HEK293 (cell line): ENCODE results near the gene NOX4.
"Not testable (repeated sequence)": the region's sequence is repeated elsewhere in the genome, so short reads cannot be mapped to it uniquely, and the experiment has no call there.

Experiments used
- CTCF ChIA-PET: fragments of 350-600 bp; formaldehyde crosslinking; extraction: SDS; loops from one replicate; lab custom pipeline; 2021; ENCODE audit warnings: antibody characterized with exemption; lab: Yijun Ruan, JAX
- POLR2A ChIA-PET: fragments of 300-600 bp; formaldehyde crosslinking; extraction: SDS; loops from one replicate; lab custom pipeline; 2020; ENCODE audit warnings: antibody characterized with exemption, inconsistent platforms; lab: Yijun Ruan, JAX
- H3K27ac ChIP-seq: fragments of 200-500 bp; sonication (Bioruptor generic); 2 replicates; pipeline ENCODE4 v1.5.1; 2014; ENCODE audit warnings: low read depth, low read length, control low read depth, inconsistent platforms; ENCODE audit errors: extremely low read depth
- H3K36me3 ChIP-seq, 2 experiments: fragments of 200-500 bp in 1 of 2; sonication (Bioruptor generic) in 1 of 2; 1 replicate in 1 of 2; 2 replicates in 1 of 2; pipeline ENCODE4 v1.5.1; 2014 to 2017; ENCODE audit warnings: inconsistent platforms in 2 of 2, low read length in 2 of 2; ENCODE audit not compliant: control insufficient read depth in 2 of 2, insufficient read depth in 1 of 2
- H3K4me1 ChIP-seq: fragments of 200-500 bp; sonication (Bioruptor generic); 2 replicates; pipeline ENCODE4 v1.5.1; 2014; ENCODE audit warnings: mild to moderate bottlenecking, low read length, inconsistent platforms; ENCODE audit not compliant: control insufficient read depth, insufficient read depth
- H3K4me3 ChIP-seq: 2 replicates; pipeline ENCODE4 v1.5.1; 2011; ENCODE audit warnings: low read depth, mild to moderate bottlenecking, control low read depth, low read length, moderate library complexity
- H3K9me3 ChIP-seq: fragments of 200-500 bp; sonication (Bioruptor generic); 2 replicates; pipeline ENCODE4 v1.5.1; 2014; ENCODE audit warnings: low read depth, low read length, inconsistent platforms; ENCODE audit not compliant: control insufficient read depth, insufficient read depth
- EGR2 ChIP-seq: fragments of 450-650 bp; formaldehyde crosslinking; IDR thresholded peaks from 2 replicates; pipeline ENCODE4 v1.5.1; 2016; ENCODE audit warnings: low read depth, missing biosample characterization, missing genetic modification characterization
- PBX3 ChIP-seq: sonication (generic); formaldehyde crosslinking; IDR thresholded peaks from 2 replicates; pipeline ENCODE4 v1.8.1; 2022; ENCODE audit warnings: mild to moderate bottlenecking, moderate library complexity, missing genetic modification reagents
- SP7 ChIP-seq: fragments of 450-650 bp; formaldehyde crosslinking; IDR thresholded peaks from 2 replicates; pipeline ENCODE4 v1.5.1; 2016; ENCODE audit warnings: missing biosample characterization, missing genetic modification characterization
- ZBTB20 ChIP-seq: fragments of 450-650 bp; formaldehyde crosslinking; IDR thresholded peaks from 2 replicates; pipeline ENCODE4 v1.5.1; 2016; ENCODE audit warnings: missing biosample characterization, missing genetic modification characterization
- ZBTB6 ChIP-seq: fragments of 450-650 bp; formaldehyde crosslinking; IDR thresholded peaks from 2 replicates; pipeline ENCODE4 v1.5.1; 2017; ENCODE audit warnings: missing biosample characterization, missing genetic modification characterization
- ZNF140 ChIP-seq: fragments of 450-650 bp; formaldehyde crosslinking; IDR thresholded peaks from 2 replicates; pipeline ENCODE4 v1.5.1; 2016; ENCODE audit warnings: missing biosample characterization, missing genetic modification characterization
- ZNF274 ChIP-seq, 2 experiments: fragments of 200-500 bp in 1 of 2; fragments of 450-650 bp in 1 of 2; sonication (Bioruptor generic) in 1 of 2; formaldehyde crosslinking in 1 of 2; IDR thresholded peaks; 2 replicates each; pipeline versions ENCODE4 v1.5.1 to v1.6.1; 2014 to 2016; ENCODE audit warnings: borderline replicate concordance in 1 of 2, inconsistent platforms in 1 of 2, low read length in 1 of 2, missing biosample characterization in 1 of 2, missing genetic modification characterization in 1 of 2
- ZNF324 ChIP-seq: fragments of 450-650 bp; formaldehyde crosslinking; IDR thresholded peaks from 2 replicates; pipeline ENCODE4 v1.5.1; 2016; ENCODE audit warnings: missing biosample characterization, missing genetic modification characterization
- ZNF571 ChIP-seq: fragments of 450-650 bp; formaldehyde crosslinking; IDR thresholded peaks from 2 replicates; pipeline ENCODE4 v1.5.0; 2017; ENCODE audit warnings: missing biosample characterization, missing genetic modification characterization
- ZNF623 ChIP-seq: fragments of 450-650 bp; formaldehyde crosslinking; IDR thresholded peaks from 2 replicates; pipeline ENCODE4 v1.5.1; 2016; ENCODE audit warnings: missing biosample characterization, missing genetic modification characterization

Gene NOX4

GRCh38 chr11:89381094-89381493 lies 110.1 kb downstream of the NOX4 start (continued):
- no peak for TF ChIP-seq ZNF623
- no peak for TF ChIP-seq ZNF140 (tag by site-specific recombination)

- H3K9me3 ChIP-seq, POLR2A ChIA-PET, CTCF ChIA-PET, H3K36me3 ChIP-seq, H3K4me3 ChIP-seq, H3K4me1 ChIP-seq, H3K27ac ChIP-seq: not testable (repeated sequence)
These were observed 111.0 kb downstream of the NOX4 start for GRCh38 chr11:89379976-89380771.

- H3K36me3 ChIP-seq, H3K4me3 ChIP-seq, H3K9me3 ChIP-seq, CTCF ChIA-PET, H3K4me1 ChIP-seq, POLR2A ChIA-PET, H3K27ac ChIP-seq: not testable (repeated sequence)
These were observed 112.2 kb downstream of the NOX4 start for GRCh38 chr11:89378986-89379385.

GRCh38 chr11:89369356-89369755 lies 121.8 kb downstream of the NOX4 start:
- H3K4me1 ChIP-seq, H3K36me3 ChIP-seq, CTCF ChIA-PET, H3K9me3 ChIP-seq, H3K4me3 ChIP-seq, H3K27ac ChIP-seq, POLR2A ChIA-PET: not testable (repeated sequence)

GRCh38 chr11:89364856-89365255 lies 126.3 kb downstream of the NOX4 start:
- H3K36me3 ChIP-seq, H3K4me1 ChIP-seq, H3K27ac ChIP-seq, CTCF ChIA-PET, POLR2A ChIA-PET, H3K9me3 ChIP-seq, H3K4me3 ChIP-seq: not testable (repeated sequence)

GRCh38 chr11:89361734-89362133 lies 129.4 kb downstream of the NOX4 start:
- CTCF ChIA-PET: no interaction called here
- H3K4me3 ChIP-seq: no peak overlapping the region

GRCh38 chr11:89359208-89359607 lies 132.0 kb downstream of the NOX4 start:
- H3K9me3 ChIP-seq, H3K27ac ChIP-seq, H3K4me3 ChIP-seq, POLR2A ChIA-PET, H3K4me1 ChIP-seq, H3K36me3 ChIP-seq, CTCF ChIA-PET: not testable (repeated sequence)

More at GRCh38 chr11:89361734-89362133, 129.4 kb downstream of the NOX4 start:
- Histone ChIP-seq H3K36me3 (no peaks in the 10 kb centered on the region), H3K4me1 (no peaks in the 10 kb centered on the region), H3K27ac (no peak overlapping the region), H3K9me3 (no peaks in the 10 kb centered on the region)
- POLR2A ChIA-PET: no interaction called here
- TF ChIP-seq ZNF324 (no peak), ZBTB20 (tag by site-specific recombination) (no peak), EGR2 (tag by site-specific recombination) (no peak), ZBTB6 (tag by site-specific recombination) (no peak), PBX3 (CRISPR knock-in tag) (no peak), ZNF274 (IDR thresholded peaks at IDR 0.05; ENCODE audit: low read length) (no peak), ZNF274 (tag by site-specific recombination; IDR thresholded peaks at IDR 0.05; ENCODE audit: borderline replicate concordance) (no peak), SP7 (tag by site-specific recombination) (no peak), ZNF571 (tag by site-specific recombination) (no peak)
